ENCODE results near the gene MAP1LC3B2. TPM values are rescaled to one million over a fixed set of nuclear protein-coding genes. Genes with fewer than 3 reads are reported as not detected.

The MAP1LC3B2 gene
- total RNA-seq, 1 donor, result 1.1 TPM

DNA sequence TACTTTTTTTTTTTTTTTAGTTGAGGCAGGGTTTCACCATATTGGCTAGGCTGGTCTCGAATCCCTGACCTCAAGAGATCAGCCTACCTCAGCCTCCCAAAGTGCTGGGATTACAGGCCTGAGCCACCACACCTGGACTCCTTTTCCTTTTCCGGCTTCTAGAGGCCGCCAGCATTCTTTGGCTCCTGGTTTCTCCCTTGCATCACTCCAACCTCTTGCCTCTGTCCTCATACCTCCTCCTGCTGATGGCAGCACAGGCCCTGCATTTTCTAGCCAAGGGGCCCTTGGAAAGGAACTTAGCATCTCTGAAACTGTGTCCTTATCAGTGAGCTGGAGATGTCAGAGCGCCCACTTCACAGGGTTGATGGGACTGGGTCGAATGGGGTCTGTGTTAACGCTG lies 53.3 kb downstream of the MAP1LC3B2 start:
- Histone ChIP-seq H3K4me3 (ENCODE audit: insufficient read depth, low read length) (no peak overlapping the region), H3K36me3 (ENCODE audit: insufficient read depth, low read length) (no peaks in the 10 kb centered on the region), H3K4me1 (ENCODE audit: insufficient read depth, low read length) (no peaks in the 10 kb centered on the region), H3K27me3 (ENCODE audit: insufficient read depth, low read length) (no peaks in the 10 kb centered on the region), H4K20me1 (ENCODE audit: insufficient read depth, low read length) (peaks cover 2% of the 10 kb centered on the region), H2AFZ (ENCODE audit: low read length) (no peak overlapping the region), H3K27ac (ENCODE audit: low read depth, low read length) (no peak overlapping the region), H3K79me2 (ENCODE audit: insufficient read depth, low read length) (no peaks in the 10 kb centered on the region), H3K4me2 (ENCODE audit: insufficient read depth, low read length) (no peak overlapping the region), H3K9me3 (ENCODE audit: low read depth, low read length) (no peaks in the 10 kb centered on the region)
- no peak for DNase-seq (ENCODE audit: insufficient read length, low spot score, missing footprints)
- TF ChIP-seq, protein P1, sequence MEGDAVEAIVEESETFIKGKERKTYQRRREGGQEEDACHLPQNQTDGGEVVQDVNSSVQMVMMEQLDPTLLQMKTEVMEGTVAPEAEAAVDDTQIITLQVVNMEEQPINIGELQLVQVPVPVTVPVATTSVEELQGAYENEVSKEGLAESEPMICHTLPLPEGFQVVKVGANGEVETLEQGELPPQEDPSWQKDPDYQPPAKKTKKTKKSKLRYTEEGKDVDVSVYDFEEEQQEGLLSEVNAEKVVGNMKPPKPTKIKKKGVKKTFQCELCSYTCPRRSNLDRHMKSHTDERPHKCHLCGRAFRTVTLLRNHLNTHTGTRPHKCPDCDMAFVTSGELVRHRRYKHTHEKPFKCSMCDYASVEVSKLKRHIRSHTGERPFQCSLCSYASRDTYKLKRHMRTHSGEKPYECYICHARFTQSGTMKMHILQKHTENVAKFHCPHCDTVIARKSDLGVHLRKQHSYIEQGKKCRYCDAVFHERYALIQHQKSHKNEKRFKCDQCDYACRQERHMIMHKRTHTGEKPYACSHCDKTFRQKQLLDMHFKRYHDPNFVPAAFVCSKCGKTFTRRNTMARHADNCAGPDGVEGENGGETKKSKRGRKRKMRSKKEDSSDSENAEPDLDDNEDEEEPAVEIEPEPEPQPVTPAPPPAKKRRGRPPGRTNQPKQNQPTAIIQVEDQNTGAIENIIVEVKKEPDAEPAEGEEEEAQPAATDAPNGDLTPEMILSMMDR (IDR thresholded peaks at IDR 0.05; ENCODE audit: extremely low read depth, low read depth, low read length), result no peak

DNA sequence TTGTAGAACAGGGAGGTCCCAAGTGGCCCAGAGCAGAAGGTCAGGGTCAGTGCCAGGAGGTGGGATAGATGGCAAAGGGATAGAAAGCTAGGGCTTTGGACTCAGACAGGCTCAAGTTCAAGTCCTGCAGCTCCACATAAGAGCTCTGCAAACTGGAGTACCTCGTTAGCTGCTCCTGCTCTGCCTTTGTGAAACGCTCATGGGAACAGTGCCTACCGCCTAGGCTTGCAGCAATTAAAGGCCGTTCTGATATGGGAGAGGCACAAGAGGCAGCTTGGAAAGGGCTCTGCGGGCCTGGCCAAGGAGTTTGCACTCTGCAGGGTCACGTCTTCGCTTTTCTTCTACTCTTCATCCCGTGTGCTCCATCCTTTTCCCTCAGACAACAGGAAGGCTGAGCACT lies 54.1 kb downstream of the MAP1LC3B2 start:
- no peaks in the 10 kb centered on the region for H3K27me3 ChIP-seq (ENCODE audit: insufficient read depth, low read length)

DNA sequence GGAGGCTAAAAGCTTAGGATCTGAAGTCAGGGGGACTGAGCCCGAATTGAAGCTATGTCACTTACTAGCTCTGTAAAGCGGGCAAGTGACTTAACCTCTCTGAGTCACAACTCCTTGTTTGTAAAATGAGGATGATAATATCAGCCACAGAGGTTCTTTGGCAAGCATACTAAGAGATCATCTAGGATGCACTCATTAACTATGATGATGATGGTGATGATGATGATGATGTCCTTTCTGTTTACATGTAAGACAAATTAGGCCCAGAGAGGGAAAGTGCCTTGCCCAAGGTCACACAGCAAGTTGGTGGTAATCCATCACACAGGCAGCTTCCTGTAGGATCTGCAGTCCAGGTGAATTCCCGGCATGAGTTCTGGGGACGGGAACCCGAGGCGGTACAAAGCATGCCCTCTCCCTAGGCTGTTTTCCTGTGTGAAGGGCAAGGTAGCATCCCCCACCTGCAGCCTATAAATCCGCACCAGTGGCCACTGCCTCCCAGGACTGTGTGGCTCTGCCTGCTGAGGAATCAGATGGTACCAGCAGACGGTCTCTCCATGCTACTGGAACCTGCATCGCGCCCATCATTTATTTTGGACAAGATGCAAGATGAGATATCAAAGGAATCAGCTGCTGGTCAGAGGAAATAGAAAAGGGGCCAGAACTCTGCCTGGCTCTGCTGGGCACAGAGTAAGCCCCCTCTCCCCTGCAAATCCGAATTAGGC lies 55.2 kb downstream of the MAP1LC3B2 start:
- peak; percentile 58 for DNase-seq (ENCODE audit: insufficient read length, low spot score, missing footprints)
- no peaks in the 10 kb centered on the region for H3K27me3 ChIP-seq (ENCODE audit: insufficient read depth, low read length)
- H3K4me1 ChIP-seq (ENCODE audit: insufficient read depth, low read length), result no peaks in the 10 kb centered on the region
- no peak overlapping the region for H3K27ac ChIP-seq (ENCODE audit: low read depth, low read length)
- H2AFZ ChIP-seq (ENCODE audit: low read length), result no peak overlapping the region
- H3K79me2 ChIP-seq (ENCODE audit: insufficient read depth, low read length), result no peaks in the 10 kb centered on the region
- H3K36me3 ChIP-seq (ENCODE audit: insufficient read depth, low read length), result no peaks in the 10 kb centered on the region
- H3K4me3 ChIP-seq (ENCODE audit: insufficient read depth, low read length), result no peak overlapping the region
- H3K9me3 ChIP-seq (ENCODE audit: low read depth, low read length), result peaks cover 2% of the 10 kb centered on the region
- H3K4me2 ChIP-seq (ENCODE audit: insufficient read depth, low read length), result no peak overlapping the region
- H4K20me1 ChIP-seq (ENCODE audit: insufficient read depth, low read length), result peaks cover 2% of the 10 kb centered on the region
- TF ChIP-seq, protein P1 (IDR thresholded peaks at IDR 0.05; ENCODE audit: extremely low read depth, low read depth, low read length), result no peak

More for the DNA sequence above, 54.1 kb downstream of the MAP1LC3B2 start:
- Histone ChIP-seq H3K27ac (ENCODE audit: low read depth, low read length) (no peak overlapping the region), H3K79me2 (ENCODE audit: insufficient read depth, low read length) (no peaks in the 10 kb centered on the region), H4K20me1 (ENCODE audit: insufficient read depth, low read length) (peaks cover 2% of the 10 kb centered on the region), H3K9me3 (ENCODE audit: low read depth, low read length) (no peaks in the 10 kb centered on the region), H3K4me2 (ENCODE audit: insufficient read depth, low read length) (no peak overlapping the region), H2AFZ (ENCODE audit: low read length) (no peak overlapping the region), H3K4me3 (ENCODE audit: insufficient read depth, low read length) (no peak overlapping the region), H3K4me1 (ENCODE audit: insufficient read depth, low read length) (no peaks in the 10 kb centered on the region), H3K36me3 (ENCODE audit: insufficient read depth, low read length) (no peaks in the 10 kb centered on the region)
- DNase-seq (ENCODE audit: insufficient read length, low spot score, missing footprints), result no peak
- TF ChIP-seq, protein P1 (IDR thresholded peaks at IDR 0.05; ENCODE audit: extremely low read depth, low read depth, low read length), result no peak

DNA sequence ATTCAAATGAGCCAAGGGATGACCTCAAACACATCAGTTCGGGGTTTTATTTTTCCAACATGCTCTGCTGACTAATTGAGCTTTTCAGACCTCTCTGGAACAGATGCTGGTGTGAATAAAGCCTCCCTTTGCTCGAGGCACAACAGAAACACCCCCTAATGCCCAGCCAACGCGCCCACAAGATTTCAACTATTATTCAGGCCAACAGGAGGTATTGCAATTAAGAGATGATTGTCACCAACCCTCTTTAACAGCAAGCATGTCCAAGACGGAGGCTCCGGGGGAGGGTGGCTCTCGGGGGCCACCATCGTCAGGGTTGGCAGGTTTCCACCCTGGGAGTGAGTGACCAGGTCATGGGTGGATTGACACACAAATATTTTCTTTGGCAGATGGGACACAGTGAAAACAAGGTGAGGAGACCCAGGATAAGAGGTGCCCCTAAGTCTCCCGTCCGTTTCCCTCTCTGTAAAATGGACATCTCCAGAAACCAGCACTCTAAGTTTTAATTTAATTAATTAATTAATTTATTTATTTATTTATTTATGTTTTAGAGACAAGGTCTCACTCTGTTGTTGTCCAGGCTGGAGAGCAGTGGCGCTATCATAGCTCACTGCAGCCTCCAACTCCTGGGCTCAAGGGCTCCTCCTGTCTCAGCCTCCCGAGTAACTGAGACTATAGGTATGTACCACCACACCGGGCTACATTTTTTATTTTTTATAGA lies 56.1 kb downstream of the MAP1LC3B2 start:
- H3K4me2 ChIP-seq (ENCODE audit: insufficient read depth, low read length), result no peak overlapping the region
- TF ChIP-seq, protein P1 (IDR thresholded peaks at IDR 0.05; ENCODE audit: extremely low read depth, low read depth, low read length), result no peak
- peaks cover 8% of the 10 kb centered on the region for H3K27me3 ChIP-seq (ENCODE audit: insufficient read depth, low read length)
- H4K20me1 ChIP-seq (ENCODE audit: insufficient read depth, low read length), result peaks cover 2% of the 10 kb centered on the region
- H3K4me3 ChIP-seq (ENCODE audit: insufficient read depth, low read length), result no peak overlapping the region
- no peak for DNase-seq (ENCODE audit: insufficient read length, low spot score, missing footprints)
- H2AFZ ChIP-seq (ENCODE audit: low read length), result no peak overlapping the region
- H3K9me3 ChIP-seq (ENCODE audit: low read depth, low read length), result peaks cover 2% of the 10 kb centered on the region
- H3K4me1 ChIP-seq (ENCODE audit: insufficient read depth, low read length), result no peaks in the 10 kb centered on the region
- no peak overlapping the region for H3K27ac ChIP-seq (ENCODE audit: low read depth, low read length)
- no peaks in the 10 kb centered on the region for H3K79me2 ChIP-seq (ENCODE audit: insufficient read depth, low read length)
- H3K36me3 ChIP-seq (ENCODE audit: insufficient read depth, low read length), result no peaks in the 10 kb centered on the region
